Skeletal muscle satellite cell (primary cell): Measurements from ENCODE around the gene NME5.

Experiments used
- H3K27me3 ChIP-seq: 2 replicates; pipeline ENCODE4 v1.7.0; 2013; ENCODE audit warnings: low read length; ENCODE audit not compliant: control insufficient read depth, insufficient read depth
- H3K36me3 ChIP-seq: 2 replicates; pipeline ENCODE4 v1.7.0; 2013; ENCODE audit warnings: mild to moderate bottlenecking, control low read depth, low read length; ENCODE audit not compliant: insufficient read depth
- H3K4me1 ChIP-seq: 2 replicates; pipeline ENCODE4 v1.7.0; 2013; ENCODE audit warnings: low read length; ENCODE audit not compliant: control insufficient read depth, insufficient read depth
- H3K4me2 ChIP-seq: 2 replicates; pipeline ENCODE4 v1.7.0; 2013; ENCODE audit warnings: mild to moderate bottlenecking, low read length
- H3K4me3 ChIP-seq: 2 replicates; pipeline ENCODE4 v1.7.0; 2013; ENCODE audit warnings: low read length
- H3K9ac ChIP-seq: 2 replicates; pipeline ENCODE4 v1.7.0; 2013; ENCODE audit warnings: mild to moderate bottlenecking, low read depth, low read length, moderate library complexity
- H3K9me3 ChIP-seq: replicated peaks from 2 replicates; pipeline ENCODE4 v1.7.0; 2013; ENCODE audit warnings: mild to moderate bottlenecking, control low read depth, low read length

The NME5 gene

GRCh38 chr5:138129347-138129746, 9.9 kb downstream of the NME5 start:
- H3K4me1 ChIP-seq, result no peaks in the 10 kb centered on the region
- H3K27me3 ChIP-seq, result peaks cover 12% of the 10 kb centered on the region
- no peak overlapping the region for H3K4me3 ChIP-seq
- no peaks in the 10 kb centered on the region for H3K9me3 ChIP-seq
- H3K4me2 ChIP-seq, result no peak overlapping the region
- H3K9ac ChIP-seq, result no peak overlapping the region
- no peaks in the 10 kb centered on the region for H3K36me3 ChIP-seq

DNA sequence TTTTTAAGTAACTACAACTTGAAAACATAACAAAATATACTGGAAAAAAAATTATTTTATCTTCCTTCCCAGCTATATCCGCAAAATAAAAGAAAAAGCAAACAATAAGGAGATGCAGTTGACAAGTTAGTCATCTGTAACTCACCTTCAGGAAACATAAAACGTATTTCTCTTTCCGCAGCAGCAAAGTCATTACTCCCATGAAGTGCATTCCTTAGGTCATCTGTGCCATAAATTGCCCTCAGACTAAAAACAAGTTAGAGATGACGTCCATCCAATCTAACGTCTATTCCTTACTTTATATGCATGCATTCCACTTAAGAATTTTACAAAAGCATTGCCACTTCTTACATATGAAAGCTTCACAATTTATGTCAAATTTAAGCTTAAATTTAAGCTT, 10.9 kb downstream of the NME5 start:
- Histone ChIP-seq H3K4me3 (no peak overlapping the region), H3K4me2 (no peak overlapping the region), H3K9me3 (no peaks in the 10 kb centered on the region), H3K9ac (no peak overlapping the region), H3K36me3 (no peaks in the 10 kb centered on the region), H3K27me3 (peaks cover 12% of the 10 kb centered on the region), H3K4me1 (no peaks in the 10 kb centered on the region)

GRCh38 chr5:138115254-138115653, 24.0 kb downstream of the NME5 start:
- peaks cover 8% of the 10 kb centered on the region for H3K27me3 ChIP-seq
- H3K36me3 ChIP-seq, result no peaks in the 10 kb centered on the region
- H3K4me3 ChIP-seq, result no peak overlapping the region
- H3K4me2 ChIP-seq, result no peak overlapping the region
- no peak overlapping the region for H3K9ac ChIP-seq
- no peaks in the 10 kb centered on the region for H3K9me3 ChIP-seq
- H3K4me1 ChIP-seq, result no peaks in the 10 kb centered on the region

GRCh38 chr5:138111937-138112336, 27.3 kb downstream of the NME5 start:
- Histone ChIP-seq H3K9ac (no peak overlapping the region), H3K4me2 (no peak overlapping the region), H3K9me3 (no peaks in the 10 kb centered on the region), H3K36me3 (no peaks in the 10 kb centered on the region), H3K27me3 (peaks cover 12% of the 10 kb centered on the region), H3K4me1 (no peaks in the 10 kb centered on the region), H3K4me3 (no peak overlapping the region)

DNA sequence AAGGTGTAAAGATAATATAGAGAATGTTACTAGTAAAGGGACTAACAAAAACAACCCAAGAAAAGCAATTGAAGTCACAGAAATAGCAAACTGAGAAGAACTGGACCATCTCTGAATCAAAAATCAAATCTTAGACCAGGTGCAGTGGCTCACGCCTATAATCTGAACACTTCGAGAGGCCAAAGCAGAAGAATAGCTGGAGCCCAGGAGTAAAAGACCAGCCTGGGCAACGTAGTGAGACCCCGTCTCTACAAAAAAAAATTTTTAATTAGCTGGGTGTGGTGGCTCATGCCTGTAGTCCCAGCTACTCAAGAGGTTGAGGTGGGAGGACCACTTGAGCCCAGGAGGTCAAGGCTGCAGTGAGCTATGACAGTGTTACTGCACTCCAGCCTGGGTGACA, 28.0 kb downstream of the NME5 start:
- H3K9ac ChIP-seq, result no peak overlapping the region
- no peak overlapping the region for H3K4me2 ChIP-seq
- no peak overlapping the region for H3K4me3 ChIP-seq
- H3K9me3 ChIP-seq, result no peaks in the 10 kb centered on the region
- no peaks in the 10 kb centered on the region for H3K36me3 ChIP-seq
- no peaks in the 10 kb centered on the region for H3K4me1 ChIP-seq
- peaks cover 14% of the 10 kb centered on the region for H3K27me3 ChIP-seq

- Histone ChIP-seq H3K36me3 (no peaks in the 10 kb centered on the region), H3K4me3 (no peak overlapping the region), H3K9ac (no peak overlapping the region), H3K4me1 (no peaks in the 10 kb centered on the region), H3K27me3 (peaks cover 18% of the 10 kb centered on the region), H3K4me2 (no peak overlapping the region), H3K9me3 (no peaks in the 10 kb centered on the region)
Observed at GRCh38 chr5:138110266-138110963, 28.8 kb downstream of the NME5 start.

- Histone ChIP-seq H3K4me1 (no peaks in the 10 kb centered on the region), H3K4me2 (no peak overlapping the region), H3K27me3 (peaks cover 18% of the 10 kb centered on the region), H3K9me3 (no peaks in the 10 kb centered on the region), H3K4me3 (no peak overlapping the region), H3K9ac (no peak overlapping the region), H3K36me3 (no peaks in the 10 kb centered on the region)
Observed at GRCh38 chr5:138109463-138110265, 29.6 kb downstream of the NME5 start.

- H3K36me3 ChIP-seq, result no peaks in the 10 kb centered on the region
- no peak overlapping the region for H3K9ac ChIP-seq
- H3K4me1 ChIP-seq, result no peaks in the 10 kb centered on the region
- H3K27me3 ChIP-seq, result peaks cover 32% of the 10 kb centered on the region
- H3K9me3 ChIP-seq, result no peaks in the 10 kb centered on the region
- H3K4me3 ChIP-seq, result no peak overlapping the region
- H3K4me2 ChIP-seq, result no peak overlapping the region
Observed at GRCh38 chr5:138107213-138107612, 32.0 kb downstream of the NME5 start.

DNA sequence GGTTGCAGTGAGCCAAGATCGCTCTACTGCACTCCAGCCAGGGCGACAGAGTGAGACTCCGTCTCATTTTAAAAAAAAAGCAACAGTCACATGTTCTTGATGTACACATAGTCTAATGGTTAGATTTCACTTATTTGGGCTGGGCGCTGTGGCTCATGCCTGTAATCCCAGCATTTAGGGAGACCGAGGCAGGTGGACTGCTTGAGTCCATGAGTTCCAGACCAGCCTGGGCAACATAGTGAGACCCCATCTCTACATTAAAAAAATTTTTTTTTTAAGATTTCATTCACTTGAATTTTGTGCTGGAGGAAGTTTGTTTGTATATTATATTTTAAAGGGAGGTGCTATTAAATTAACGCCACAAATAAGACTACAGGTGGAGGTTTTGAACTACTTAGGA, 33.5 kb downstream of the NME5 start:
- Histone ChIP-seq H3K27me3 (peaks cover 33% of the 10 kb centered on the region), H3K4me1 (no peaks in the 10 kb centered on the region), H3K9ac (no peak overlapping the region), H3K36me3 (no peaks in the 10 kb centered on the region), H3K4me3 (no peak overlapping the region), H3K4me2 (no peak overlapping the region), H3K9me3 (no peaks in the 10 kb centered on the region)

DNA sequence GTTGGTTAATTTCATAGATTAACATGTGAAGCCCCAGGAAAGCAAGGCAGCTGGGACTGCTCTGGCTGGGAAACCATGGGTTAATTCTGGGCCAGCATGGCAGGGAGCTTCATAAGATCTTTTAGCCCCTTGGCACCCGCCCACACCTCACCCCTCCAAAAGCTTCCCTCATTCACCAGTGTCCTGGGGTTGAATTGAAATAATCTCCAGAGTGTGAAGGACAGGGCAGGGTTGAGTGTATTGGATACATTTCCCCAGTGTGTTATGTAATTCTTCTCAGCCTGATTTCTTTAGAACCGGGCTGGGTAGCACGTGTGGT, 36.0 kb downstream of the NME5 start:
- H3K4me2 ChIP-seq, result no peak overlapping the region
- no peaks in the 10 kb centered on the region for H3K4me1 ChIP-seq
- peaks cover 33% of the 10 kb centered on the region for H3K27me3 ChIP-seq
- H3K4me3 ChIP-seq, result no peak overlapping the region
- no peaks in the 10 kb centered on the region for H3K36me3 ChIP-seq
- H3K9me3 ChIP-seq, result no peaks in the 10 kb centered on the region
- no peak overlapping the region for H3K9ac ChIP-seq

DNA sequence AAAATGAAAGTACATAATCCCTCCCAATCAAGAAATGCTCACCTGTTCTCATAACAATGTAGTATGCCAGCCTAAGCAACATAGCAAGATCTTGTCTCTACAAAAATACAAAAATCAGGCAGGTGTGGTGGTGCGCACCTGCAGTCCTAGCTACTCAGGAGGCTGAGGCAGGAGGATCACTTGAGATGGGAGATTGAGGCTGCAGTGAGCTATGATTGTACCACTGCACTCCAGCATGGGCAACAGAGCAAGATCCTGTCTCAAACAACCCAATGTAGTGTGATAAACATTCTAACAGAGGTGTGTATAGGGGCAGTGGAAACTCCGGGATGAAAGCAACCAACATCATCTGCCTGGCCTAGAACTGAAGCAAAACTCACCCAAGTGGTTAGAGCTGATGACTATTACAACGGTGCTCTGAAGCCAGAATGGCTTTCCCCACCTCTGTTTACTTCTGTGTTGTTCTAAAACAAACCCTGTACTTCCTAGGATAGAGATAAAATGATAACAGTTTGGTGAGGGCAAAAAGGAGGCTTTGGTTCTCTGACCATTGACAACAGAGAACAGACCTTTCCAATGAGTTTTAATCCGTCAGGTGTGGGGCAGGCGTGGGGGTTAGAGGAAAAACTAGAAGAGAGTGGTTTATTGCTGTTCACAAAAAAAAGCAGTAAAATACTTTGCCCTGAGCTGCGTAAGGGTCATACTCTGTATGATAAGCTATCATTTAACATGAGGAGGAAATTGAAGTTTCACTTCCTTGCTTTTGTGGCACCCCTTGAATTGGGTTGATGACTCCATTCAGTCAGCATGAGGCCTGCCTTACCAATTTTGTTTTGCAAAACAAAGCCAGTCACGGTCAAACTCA, 36.5 kb downstream of the NME5 start:
- H3K27me3 ChIP-seq, result peaks cover 33% of the 10 kb centered on the region
- no peak overlapping the region for H3K9ac ChIP-seq
- H3K4me3 ChIP-seq, result no peak overlapping the region
- no peak overlapping the region for H3K4me2 ChIP-seq
- H3K4me1 ChIP-seq, result no peaks in the 10 kb centered on the region
- H3K36me3 ChIP-seq, result no peaks in the 10 kb centered on the region
- no peaks in the 10 kb centered on the region for H3K9me3 ChIP-seq
